Right renal pelvis (tissue), 4 donors: Measurements from ENCODE around the gene ZNF774. TPM values are rescaled to one million over a fixed set of nuclear protein-coding genes. Genes with fewer than 3 reads are reported as not detected.
"Not testable (repeated sequence)": the region's sequence is repeated elsewhere in the genome, so short reads cannot be mapped to it uniquely, and the experiment has no call there.

ENCODE experiments used
- DNase-seq, 4 donors: peaks; one replicate each; pipeline ENCODE4 v3.0.0-alpha.2; 2013; ENCODE audit warnings: low read depth in 4 of 4, low spot score in 3 of 4, missing footprints in 1 of 4
- polyA plus RNA-seq, 4 donors: library from polyadenylated mRNA; unstranded; fragments of 120-200 nt; gene quantifications; one replicate each; pipeline ENCODE4 v1.2.1, GENCODE V29; 2013; ENCODE audit not compliant: insufficient read length in 4 of 4

ZNF774 gene
- polyA plus RNA-seq = 1 to 10 TPM; 4.1 to 5.3 (median 4.2) TPM

DNA sequence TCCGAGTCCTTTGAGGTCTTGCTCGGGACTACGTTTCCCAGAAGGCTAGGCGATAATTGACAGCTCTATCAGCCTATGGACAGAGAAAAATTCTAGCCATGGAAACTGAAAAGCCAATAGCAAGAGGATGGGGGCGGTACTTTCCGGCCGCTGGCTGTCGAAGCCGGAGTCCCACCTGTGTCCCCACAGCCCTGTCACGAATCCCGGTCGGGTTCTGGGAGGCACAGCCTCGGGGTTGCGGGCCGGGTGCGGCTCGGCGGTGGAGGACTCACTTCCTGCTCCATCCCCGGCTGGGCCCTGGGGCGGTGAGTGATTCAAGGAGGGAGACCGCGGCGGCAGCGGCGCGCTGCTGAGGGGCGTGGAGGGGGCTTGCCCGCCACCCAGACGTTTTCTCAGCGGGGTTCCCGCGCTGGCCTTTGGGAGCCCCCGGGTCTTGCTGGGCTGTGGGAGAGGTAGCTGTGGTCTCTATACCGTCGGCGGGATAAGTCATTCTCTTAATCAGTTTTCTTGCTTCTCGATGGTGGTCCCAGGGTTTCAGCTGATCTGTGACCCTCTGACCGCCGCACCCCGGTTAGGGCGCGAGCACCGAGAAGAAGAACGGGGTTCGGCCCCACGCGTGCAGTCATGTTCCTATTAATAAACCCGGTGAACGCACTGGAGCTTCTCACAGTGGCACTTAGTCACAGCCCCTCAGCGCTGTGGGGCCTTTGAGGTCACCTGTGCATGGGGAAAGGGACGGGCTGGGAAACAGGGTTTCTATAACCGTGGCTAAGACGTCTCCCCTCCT is at the start of gene ZNF774:
TSS of gene ZNF774 (plus strand) at position 178 of the 787 bp plus-strand sequence. CDS start 2,377 bp downstream, outside the sequence.
- DNase-seq = peak; percentile 93 to 97 (median 96)

DNA sequence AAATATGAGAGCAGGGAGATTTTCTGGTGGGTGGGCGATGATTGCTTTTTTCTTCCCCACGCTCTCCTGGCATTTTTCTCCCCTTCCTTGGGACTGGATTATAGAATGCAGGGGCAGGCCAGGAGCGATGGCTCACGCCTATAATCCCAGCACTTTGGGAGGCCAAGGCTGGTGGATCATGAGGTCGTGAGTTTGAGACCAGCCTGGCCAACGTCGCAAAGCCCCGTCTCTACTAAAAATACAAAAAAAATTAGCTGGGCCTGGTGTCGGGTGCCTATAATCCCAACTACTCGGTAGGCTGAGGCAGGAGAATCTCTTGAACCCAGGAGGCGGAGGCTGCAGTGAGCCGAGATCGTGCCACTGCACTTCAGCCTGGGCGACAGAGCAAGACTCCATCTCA is 46.7 kb upstream of the ZNF774 start:
- DNase-seq = not testable (repeated sequence)

DNA sequence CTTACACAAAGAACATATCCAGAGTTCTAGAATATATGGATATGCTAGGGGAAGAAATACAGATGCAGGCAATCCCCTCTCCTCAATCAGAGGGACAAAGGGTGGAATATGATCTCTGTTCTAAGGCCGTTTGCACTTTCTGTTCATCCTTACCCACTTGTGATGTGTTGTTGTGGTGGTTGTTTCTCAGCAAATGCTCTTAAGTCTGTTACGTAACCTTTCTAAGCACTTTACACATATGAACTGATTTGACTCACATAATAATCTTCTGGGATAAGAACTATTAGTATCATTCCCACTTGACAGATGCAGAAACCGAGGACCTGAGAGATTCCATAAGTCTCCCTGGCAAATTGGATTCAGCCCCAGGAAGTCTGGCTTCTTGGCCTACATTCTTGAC is 46.2 kb upstream of the ZNF774 start:
- no peak for DNase-seq

DNA sequence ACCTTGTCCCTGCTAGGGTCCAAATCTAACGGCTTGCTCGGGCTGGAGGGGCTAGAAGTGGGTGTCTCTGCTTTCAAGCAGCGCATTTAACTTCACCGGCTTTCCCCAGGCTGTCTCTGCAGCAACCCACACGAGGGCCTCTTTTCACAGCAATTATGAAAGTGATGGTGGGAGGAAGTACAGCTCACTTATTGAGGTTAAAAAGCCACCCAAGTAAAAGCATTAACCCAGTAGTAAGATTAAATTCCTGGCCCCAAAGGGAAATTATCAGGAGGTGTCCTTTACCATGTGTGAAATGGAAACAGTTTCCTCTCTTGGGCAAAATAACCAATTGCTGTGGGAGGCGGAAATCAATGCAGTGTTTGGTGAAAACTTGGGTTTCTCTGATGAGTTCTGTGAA is 45.5 kb upstream of the ZNF774 start:
- no peak for DNase-seq

DNA sequence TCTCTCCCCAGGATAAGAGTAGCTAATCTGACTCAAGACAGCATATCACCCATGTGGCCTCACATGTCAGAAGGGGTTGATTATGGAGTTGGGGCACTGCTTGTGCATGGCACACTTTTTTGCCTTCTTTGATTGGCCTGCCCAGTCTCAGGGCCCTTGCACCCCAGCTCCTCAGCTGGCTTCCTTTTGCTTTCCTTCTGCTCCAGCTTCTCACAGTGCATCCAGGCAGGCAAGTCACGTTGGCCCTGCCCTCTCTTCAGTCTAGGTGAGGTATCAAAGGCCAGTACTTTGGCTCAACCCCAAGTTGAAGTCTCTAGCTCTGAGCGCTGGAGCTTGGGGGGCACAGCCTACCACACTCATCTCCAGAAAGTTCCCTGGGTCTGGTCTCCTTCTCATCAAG is 44.4 kb upstream of the ZNF774 start:
- DNase-seq = no peak

DNA sequence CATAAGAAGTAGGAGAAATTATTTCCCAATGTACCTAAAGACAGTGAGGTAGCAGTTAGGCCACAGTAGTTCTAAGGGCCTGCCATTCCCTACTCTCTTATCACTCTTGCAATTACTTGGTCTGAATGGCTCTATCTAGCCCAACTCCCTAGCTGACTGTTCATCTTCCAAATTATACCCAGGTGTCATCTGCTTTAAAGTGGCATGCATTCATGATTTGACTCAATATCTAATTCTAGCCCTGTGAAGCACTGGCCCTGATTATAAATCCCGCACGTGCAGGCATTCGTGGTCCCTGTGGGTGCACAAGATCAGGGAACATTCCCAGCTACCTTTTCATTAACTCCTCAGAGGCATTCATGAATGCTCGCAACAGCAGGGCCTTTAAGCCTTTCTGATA is 43.1 kb upstream of the ZNF774 start:
- DNase-seq = no peak

DNA sequence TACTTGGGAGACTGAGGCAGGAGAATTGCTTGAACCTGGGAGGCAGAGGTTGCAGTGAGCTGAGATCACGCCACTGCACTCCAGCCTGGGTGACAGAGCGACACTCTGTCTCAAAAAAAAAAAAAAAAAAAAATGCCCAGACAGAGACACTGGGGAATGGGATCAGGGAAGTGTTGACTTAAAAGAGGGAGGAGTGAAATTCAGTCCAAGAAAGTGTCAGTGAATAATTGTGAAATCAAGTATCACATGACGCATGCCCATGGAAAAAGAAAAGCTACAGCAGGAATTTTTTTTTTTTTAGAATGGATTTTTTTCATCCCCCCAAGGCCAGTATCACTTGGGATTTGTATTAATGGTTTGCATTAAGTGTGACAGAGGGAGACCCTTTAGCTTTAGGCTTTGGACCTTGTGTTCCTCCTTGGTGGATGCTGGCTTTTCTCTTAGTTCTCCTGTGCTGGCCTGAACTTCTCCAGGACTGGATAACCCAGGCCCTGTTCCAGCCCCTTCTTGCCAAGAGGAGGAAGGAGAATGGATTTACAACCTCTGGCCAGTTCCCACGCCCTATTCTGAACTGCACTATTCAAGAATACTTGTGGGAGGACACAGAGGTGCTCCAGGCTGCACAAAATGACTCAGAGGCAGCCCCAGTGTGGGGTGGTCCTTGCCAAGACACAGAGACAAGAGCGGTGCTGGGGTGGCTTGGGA is 36.7 kb upstream of the ZNF774 start:
- DNase-seq = no peak

DNA sequence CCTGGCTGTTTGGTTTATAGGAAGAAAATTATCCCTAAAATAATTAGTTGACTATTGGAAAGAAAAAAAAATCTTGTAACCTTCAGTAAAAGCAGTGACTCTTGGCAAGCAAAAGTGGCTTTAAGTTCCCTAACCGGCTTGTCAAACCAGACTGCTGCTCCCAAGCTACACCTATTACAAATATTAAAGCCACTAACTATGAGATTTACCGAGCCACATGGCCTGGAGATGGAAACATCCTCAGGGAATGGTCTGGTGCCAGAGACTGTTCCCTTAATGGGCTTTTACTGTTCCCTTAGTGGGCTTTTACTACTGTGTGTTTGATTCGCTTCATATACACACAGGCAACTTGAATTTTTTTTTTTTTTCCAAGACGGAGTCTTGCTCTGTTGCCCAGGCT is 35.9 kb upstream of the ZNF774 start:
- DNase-seq = no peak

DNA sequence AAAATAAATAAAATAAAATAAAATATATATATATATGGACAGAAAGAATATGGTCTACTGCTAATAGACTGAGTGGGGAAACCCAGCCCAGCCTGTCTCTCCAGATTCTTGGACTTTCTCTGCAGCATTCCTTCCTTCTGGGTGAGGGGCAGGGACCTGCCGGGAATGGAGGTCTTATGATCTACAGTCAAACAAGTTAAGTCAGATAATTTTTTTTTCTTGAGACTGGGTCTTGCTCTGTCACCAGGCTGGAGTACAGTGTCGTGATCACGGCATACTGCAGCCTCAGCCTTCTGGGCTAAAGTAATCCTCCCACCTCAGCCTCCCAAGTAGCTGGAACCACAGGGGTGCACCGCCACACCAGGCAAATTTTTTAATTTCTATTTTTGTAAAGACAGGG is 33.5 kb upstream of the ZNF774 start:
- no peak for DNase-seq

DNA sequence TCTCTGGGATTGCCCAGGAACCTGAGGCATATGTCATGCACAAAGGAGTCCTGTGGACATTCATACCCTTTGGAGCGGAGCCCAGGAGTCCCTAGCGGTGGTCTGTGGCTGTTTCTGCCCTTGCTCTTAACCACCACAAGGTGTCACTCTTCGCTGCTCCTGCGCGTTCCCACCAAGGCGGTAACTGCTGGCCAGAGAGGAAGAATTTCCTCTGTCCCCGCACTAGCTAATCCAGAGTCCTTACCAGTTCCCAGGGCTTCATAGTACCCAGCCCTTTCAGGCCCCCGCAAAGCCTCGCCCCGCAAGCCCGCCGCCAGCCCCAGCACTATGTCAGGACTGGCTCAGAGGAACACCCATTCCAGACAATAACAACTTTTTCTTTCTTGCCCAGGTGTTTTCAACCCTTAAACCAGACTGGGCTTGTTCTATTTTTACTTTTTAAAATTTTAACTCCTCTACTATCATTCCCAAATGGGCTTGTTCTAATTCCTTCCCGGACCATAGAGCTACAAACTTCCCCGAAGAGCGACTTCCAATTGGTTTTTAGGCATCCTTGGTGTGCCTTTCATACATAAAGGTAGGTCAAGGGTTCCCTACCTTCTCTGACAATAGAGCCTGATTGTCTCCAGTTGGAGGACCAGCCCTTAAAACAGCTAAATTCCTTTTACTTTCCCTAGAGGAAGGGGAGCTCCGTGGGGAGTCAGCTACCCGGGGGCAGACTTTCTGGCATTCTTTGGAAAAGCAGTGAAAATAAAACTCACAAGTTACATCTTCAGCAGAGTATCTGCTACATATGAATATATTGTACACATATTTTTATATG is 31.8 kb upstream of the ZNF774 start:
- peak; percentile 81 to 90 (median 88) for DNase-seq

DNA sequence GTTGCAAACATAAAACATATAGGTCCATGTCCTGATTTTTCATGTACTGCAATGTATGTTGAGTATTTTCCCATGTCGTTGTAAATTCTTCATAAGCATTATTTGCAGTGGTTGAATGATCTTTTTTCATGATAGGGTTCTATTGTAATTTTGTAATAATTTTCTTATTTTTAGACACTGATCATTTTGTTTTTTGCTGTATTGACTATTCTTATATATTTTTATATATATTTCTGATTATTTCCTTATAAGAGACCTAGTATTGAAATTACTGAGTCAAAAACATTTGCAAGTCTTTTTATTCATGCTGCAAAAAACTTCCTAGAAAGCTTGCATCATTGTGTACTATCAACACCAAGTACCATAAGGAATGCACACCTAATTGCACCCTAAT is 31.2 kb upstream of the ZNF774 start:
- DNase-seq = no peak

DNA sequence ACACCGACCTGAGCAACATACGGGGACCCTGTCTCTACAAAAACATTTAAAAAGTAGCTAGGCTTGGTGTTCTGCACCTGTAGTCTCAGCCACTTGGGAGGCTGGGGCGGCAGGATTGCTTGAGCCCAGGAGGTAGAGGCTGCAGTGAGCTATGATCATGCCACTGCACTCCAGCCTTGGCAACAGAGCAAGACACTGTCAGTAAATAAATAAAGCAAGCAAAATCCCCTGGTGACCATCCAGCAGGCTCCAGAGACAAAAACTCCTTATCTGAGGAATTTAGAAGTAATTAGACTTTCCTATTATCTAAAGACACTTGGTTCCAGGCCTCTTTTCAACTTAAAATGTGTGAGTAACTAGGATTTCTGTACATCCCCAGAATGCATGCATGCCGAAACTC is 29.5 kb upstream of the ZNF774 start:
- no peak for DNase-seq

DNA sequence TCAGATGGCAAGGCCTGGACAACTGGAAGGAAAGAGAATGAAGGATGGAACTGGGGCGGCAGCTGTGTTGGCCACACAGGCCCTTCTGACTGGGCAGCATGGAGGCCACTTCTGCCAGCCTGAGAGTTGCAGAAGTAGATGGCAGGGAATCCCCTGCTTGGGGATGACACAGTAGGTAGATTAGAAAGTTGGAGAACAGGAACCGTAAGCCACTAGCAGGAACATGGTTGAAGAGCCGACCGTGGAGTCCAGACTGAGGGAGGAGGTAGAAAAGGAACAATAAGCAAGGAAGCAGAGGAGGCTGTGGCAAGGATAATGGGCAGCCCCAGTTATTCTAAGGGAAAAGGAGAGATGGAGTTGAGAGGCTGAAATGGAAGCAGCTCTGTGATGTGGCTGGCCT is 26.4 kb upstream of the ZNF774 start:
- no peak for DNase-seq

DNA sequence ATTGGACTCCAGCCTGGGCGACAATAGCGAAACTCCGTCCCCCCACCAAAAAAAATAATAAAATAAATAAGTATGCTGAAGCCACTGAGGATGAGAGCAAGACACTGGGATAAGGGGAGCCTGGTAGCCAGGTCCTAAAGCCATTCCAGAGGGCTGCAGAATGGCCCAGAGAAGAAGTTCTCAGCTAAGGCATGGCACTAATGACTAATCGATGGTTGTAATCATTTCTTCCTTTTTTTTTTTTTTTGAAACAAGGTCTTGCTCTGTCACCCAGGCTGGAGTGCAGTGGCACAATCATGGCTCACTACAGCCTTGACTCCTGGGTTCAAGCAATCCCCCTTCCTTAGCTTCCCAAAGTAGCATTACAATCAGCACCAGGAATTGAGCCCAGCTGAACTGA is 25.6 kb upstream of the ZNF774 start:
- DNase-seq = no peak

DNA sequence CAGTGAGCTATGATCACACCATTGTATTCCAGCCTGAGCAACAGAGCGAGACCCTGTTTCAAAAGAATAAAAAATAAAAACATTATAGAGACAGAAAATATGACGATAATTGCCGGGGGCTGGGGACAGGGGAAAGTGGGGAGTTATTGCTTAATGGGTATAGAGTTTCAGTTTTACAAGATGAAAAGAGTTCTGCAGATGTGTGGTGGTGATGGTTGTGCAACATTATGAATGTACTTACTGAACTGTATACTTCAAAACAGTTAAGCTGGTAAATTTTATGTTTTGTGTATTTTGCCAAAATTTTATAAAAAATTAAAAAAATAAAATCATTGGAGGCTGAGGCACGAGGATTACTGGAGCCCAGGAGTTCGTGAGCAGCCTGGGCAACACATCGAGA is 24.8 kb upstream of the ZNF774 start:
- DNase-seq = no peak

DNA sequence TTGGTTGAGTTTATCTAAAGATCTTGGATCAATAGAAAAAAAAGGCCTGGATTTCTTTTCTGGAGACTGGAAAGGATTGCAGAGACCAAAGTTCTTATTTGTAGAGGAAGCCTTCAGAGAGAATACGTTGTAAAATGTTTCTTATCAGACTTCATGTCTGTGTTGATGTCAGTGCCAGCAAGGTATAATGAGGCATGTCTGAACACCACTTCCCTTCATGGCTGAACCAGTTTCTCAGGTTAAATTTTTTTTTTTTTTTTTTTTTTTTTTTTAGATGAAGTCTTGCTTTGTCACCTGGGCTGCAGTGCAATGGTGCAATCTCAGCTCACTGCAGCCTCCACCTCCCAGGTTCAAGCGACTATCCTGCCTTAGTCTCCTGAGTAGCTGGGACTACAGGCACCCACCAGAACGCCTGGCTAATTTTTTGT is 17.8 kb upstream of the ZNF774 start:
- DNase-seq = no peak

DNA sequence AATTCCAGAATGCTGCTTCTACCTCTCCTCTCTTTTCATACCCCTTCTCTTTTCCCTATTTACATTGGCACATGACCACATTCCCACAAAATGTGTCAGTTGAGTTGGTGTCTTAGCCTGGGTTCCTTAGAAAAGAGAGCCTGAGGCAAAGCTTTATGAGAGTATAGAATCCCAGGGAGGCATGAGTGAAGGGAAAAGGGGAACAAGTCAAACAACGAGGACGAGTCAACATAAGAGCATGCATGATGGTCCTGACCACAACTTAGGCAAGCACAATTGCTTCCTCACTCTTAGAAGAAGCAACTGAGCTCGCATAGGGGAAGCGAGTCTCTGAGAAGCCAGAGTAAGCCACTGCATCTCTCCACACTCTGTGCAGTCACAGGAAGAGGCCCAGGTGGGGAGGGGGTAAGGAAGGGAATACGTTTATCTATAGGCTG is 15.4 kb upstream of the ZNF774 start:
- DNase-seq = no peak

DNA sequence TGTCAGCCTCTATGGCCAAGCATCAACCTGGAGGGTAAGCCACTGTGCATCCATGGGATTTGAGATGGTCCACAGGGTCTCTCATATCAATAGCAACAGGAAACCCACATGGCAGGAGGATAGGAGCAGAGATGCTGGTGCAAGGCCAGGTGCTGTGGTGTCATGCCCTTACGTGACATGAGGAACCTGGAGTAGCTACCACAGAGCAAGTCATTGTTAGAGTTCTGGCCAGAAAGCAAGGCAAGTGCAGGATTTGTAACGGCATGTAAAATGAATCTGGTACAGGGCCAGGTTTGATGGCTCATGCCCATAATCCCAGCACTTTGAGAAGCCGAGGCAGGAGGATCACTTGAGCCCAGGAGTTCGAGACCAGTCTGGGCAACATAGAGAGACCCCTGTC is 14.8 kb upstream of the ZNF774 start:
- DNase-seq = no peak

DNA sequence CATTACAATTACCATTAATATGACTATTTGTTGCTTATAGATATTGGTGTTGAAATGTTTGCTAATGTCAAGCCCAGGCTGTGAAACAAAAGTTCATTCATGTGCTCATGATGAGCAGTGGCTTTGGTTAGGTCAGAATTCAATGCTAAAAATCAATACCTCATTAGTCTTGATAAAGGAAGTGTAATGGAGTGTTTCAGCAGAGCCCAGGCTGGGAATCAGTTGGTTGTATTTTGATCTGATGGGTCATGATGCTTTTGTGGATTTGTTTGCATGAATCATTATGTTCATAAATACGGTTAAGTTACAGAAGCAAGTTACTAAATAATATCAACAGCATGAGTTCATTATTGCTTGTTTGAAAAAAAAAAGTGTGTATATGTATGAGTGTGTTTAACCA is 13.6 kb upstream of the ZNF774 start:
- DNase-seq = no peak

DNA sequence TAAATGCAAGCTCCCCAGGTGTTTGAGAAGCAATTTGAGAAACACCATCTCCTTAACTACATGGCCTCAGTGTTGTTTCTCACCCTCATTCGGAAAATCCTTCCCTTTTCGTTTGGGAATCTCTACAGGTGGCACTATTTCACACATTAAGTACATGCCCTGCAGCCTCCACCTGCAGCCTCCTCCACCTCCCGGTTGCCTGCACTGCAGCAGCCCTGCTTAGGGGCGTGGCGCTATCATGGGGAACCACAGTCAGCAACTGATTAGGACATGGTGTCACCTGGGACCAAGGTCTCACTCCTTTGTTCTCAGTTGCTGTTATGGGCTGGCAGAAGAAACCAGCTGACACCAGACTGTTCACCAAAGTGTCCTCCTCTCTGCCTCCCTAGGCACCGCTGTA is 11.7 kb upstream of the ZNF774 start:
- no peak for DNase-seq

DNA sequence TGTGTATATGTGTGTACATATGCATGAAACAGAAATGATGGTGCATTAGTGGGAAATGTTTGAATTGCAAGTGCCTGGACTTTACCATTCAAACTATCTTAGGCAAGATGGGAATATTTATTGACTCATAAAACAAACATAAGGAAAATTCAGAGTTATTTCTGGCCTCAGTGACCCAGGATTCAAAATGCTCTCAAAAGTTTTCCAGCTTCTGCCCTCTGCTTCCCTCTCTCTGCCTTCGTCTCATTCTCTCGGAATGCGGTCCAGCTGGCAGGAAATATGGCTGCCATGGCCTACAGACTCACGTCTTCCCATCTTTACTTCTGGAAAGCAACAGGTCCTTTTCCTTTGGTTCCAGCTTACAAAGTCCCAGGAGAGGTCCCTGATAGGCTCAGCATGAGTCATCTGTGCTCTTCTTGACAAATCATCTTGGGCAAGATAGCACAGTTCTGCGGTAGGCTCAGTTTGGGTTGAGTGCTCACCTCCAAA is 8.7 kb upstream of the ZNF774 start:
- no peak for DNase-seq
